Activated CD8-positive, alpha-beta memory T cell treated with anti-CD3 and anti-CD28 coated beads, Interleukin-2, amount 50 U/mL, for 1 hour (primary cell): ENCODE results near the gene PPFIBP1.
"Not testable (repeated sequence)": the region's sequence is repeated elsewhere in the genome, so short reads cannot be mapped to it uniquely, and the experiment has no call there.

ENCODE experiments used
- DNase-seq: peaks from one replicate; pipeline ENCODE4 v3.0.0-alpha.2; 2020; ENCODE audit errors: extremely low read depth

Gene PPFIBP1

GRCh38 chr12:27592548-27592947 lies 68.5 kb downstream of the PPFIBP1 start:
- DNase-seq: no peak

- no peak for DNase-seq
Observed at GRCh38 chr12:27593266-27593665, 69.3 kb downstream of the PPFIBP1 start.

GRCh38 chr12:27595231-27595642 lies 71.2 kb downstream of the PPFIBP1 start:
- DNase-seq: no peak

GRCh38 chr12:27598866-27599265 lies 74.9 kb downstream of the PPFIBP1 start:
- not testable (repeated sequence) for DNase-seq

GRCh38 chr12:27601056-27601828 lies 77.2 kb downstream of the PPFIBP1 start:
- DNase-seq: not testable (repeated sequence)

GRCh38 chr12:27602516-27602915 lies 78.5 kb downstream of the PPFIBP1 start:
- no peak for DNase-seq

GRCh38 chr12:27604431-27604830 lies 80.4 kb downstream of the PPFIBP1 start:
- DNase-seq: no peak

- DNase-seq: no peak
Observed at GRCh38 chr12:27606986-27607385, 83.0 kb downstream of the PPFIBP1 start.

GRCh38 chr12:27607591-27607990 lies 83.6 kb downstream of the PPFIBP1 start:
- no peak for DNase-seq

GRCh38 chr12:27608890-27609289 lies 84.9 kb downstream of the PPFIBP1 start:
- DNase-seq: no peak

- no peak for DNase-seq
Observed at GRCh38 chr12:27610374-27610773, 86.4 kb downstream of the PPFIBP1 start.

GRCh38 chr12:27614386-27614785 lies 90.4 kb downstream of the PPFIBP1 start:
- no peak for DNase-seq

GRCh38 chr12:27614866-27615265 lies 90.9 kb downstream of the PPFIBP1 start:
- DNase-seq: no peak

GRCh38 chr12:27615331-27615891 lies 91.4 kb downstream of the PPFIBP1 start:
- no peak for DNase-seq

GRCh38 chr12:27616356-27617142 lies 92.5 kb downstream of the PPFIBP1 start:
- no peak for DNase-seq

GRCh38 chr12:27618836-27619235 lies 94.8 kb downstream of the PPFIBP1 start:
- no peak for DNase-seq

GRCh38 chr12:27619308-27619707 lies 95.3 kb downstream of the PPFIBP1 start:
- DNase-seq: no peak

- no peak for DNase-seq
Observed at GRCh38 chr12:27620121-27620520, 96.1 kb downstream of the PPFIBP1 start.

GRCh38 chr12:27622436-27623195 lies 98.6 kb downstream of the PPFIBP1 start:
- DNase-seq: no peak

GRCh38 chr12:27623645-27624044 lies 99.6 kb downstream of the PPFIBP1 start:
- DNase-seq: no peak

- no peak for DNase-seq
Observed at GRCh38 chr12:27624586-27624985, 100.6 kb downstream of the PPFIBP1 start.
